Peyer's patch (tissue), 4 donors: ENCODE measurements around the gene NFE2L3.

Source experiments
- POLR2A ChIP-seq, 2 donors: fragments of 450-650 bp; IDR thresholded peaks; one replicate each; pipeline ENCODE4 v1.5.1; 2017; ENCODE audit warnings: antibody characterized with exemption in 2 of 2, mild to moderate bottlenecking in 2 of 2, moderate library complexity in 2 of 2
- TF ChIP-seq, protein P1 (sequence below), 6 experiments: fragments of 450-650 bp in 4 of 6; fragments of 200-600 bp in 2 of 6; sonication (generic) in 1 of 6; IDR thresholded peaks; one replicate each; pipeline ENCODE4 v1.5.1; 2017 to 2019; ENCODE audit warnings: antibody characterized with exemption in 6 of 6, mild to moderate bottlenecking in 3 of 6, moderate library complexity in 1 of 6

DNA sequence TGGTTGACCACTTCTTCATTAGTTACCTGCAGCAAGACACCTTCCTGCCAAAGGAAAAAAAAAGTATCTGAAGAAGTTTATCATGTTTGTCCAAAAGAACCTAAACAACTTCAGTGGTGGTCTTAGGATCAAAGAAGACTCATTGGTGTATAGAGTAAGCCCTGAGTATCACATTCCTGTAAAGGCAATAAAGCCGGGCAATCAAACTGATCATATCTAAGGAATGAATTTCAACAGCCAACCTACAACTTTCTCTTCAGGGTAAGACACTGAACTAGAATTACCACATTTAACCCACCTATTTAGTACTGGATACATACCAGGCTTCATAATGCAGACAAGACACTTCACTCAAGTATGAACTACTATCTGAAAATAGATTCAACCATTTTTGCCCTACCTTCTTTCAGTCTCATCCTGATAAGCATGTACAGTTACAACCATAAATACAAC, 38.4 kb downstream of the NFE2L3 start:
- TF ChIP-seq, protein P1, sequence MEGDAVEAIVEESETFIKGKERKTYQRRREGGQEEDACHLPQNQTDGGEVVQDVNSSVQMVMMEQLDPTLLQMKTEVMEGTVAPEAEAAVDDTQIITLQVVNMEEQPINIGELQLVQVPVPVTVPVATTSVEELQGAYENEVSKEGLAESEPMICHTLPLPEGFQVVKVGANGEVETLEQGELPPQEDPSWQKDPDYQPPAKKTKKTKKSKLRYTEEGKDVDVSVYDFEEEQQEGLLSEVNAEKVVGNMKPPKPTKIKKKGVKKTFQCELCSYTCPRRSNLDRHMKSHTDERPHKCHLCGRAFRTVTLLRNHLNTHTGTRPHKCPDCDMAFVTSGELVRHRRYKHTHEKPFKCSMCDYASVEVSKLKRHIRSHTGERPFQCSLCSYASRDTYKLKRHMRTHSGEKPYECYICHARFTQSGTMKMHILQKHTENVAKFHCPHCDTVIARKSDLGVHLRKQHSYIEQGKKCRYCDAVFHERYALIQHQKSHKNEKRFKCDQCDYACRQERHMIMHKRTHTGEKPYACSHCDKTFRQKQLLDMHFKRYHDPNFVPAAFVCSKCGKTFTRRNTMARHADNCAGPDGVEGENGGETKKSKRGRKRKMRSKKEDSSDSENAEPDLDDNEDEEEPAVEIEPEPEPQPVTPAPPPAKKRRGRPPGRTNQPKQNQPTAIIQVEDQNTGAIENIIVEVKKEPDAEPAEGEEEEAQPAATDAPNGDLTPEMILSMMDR (IDR thresholded peaks at IDR 0.05): no peak
- TF ChIP-seq POLR2A (IDR thresholded peaks at IDR 0.05): no peak
